ENCODE data around the gene FAM221B.

FAM221B gene

GRCh38 chr9:35856882-35857281, 28.4 kb upstream of the FAM221B start:
- no peak for TF ChIP-seq CTCF (IDR thresholded peaks at IDR 0.05; ENCODE audit: low read depth, low read length)

GRCh38 chr9:35856206-35856605, 27.7 kb upstream of the FAM221B start:
- TF ChIP-seq CTCF (IDR thresholded peaks at IDR 0.05; ENCODE audit: low read depth, low read length), result no peak
- DNase-seq (ENCODE audit: extremely low read depth, low read depth), result no peak

More at GRCh38 chr9:35856882-35857281, 28.4 kb upstream of the FAM221B start:
- DNase-seq (ENCODE audit: extremely low read depth, low read depth), result no peak

- DNase-seq (ENCODE audit: extremely low read depth, low read depth), result no peak
- TF ChIP-seq CTCF (IDR thresholded peaks at IDR 0.05; ENCODE audit: low read depth, low read length), result no peak
These were observed 25.7 kb upstream of the FAM221B start for GRCh38 chr9:35854091-35854762.

GRCh38 chr9:35852876-35853865, 24.6 kb upstream of the FAM221B start:
- no peak for DNase-seq (ENCODE audit: extremely low read depth, low read depth)
- TF ChIP-seq CTCF (IDR thresholded peaks at IDR 0.05; ENCODE audit: low read depth, low read length), result no peak

GRCh38 chr9:35852267-35852815, 23.8 kb upstream of the FAM221B start:
- TF ChIP-seq CTCF (IDR thresholded peaks at IDR 0.05; ENCODE audit: low read depth, low read length), result no peak
- no peak for DNase-seq (ENCODE audit: extremely low read depth, low read depth)

GRCh38 chr9:35847792-35848572, 19.4 kb upstream of the FAM221B start:
- TF ChIP-seq CTCF (IDR thresholded peaks at IDR 0.05; ENCODE audit: low read depth, low read length), result no peak
- DNase-seq (ENCODE audit: extremely low read depth, low read depth), result peak; percentile 57

All from AG09319 (cell line).